GM19240 (cell line): Measurements from ENCODE around the gene RHEX.

Source experiments
- DNase-seq: peaks from one replicate; pipeline ENCODE4 v3.0.0; 2011; ENCODE audit warnings: low spot score; ENCODE audit not compliant: insufficient read length

RHEX gene

DNA sequence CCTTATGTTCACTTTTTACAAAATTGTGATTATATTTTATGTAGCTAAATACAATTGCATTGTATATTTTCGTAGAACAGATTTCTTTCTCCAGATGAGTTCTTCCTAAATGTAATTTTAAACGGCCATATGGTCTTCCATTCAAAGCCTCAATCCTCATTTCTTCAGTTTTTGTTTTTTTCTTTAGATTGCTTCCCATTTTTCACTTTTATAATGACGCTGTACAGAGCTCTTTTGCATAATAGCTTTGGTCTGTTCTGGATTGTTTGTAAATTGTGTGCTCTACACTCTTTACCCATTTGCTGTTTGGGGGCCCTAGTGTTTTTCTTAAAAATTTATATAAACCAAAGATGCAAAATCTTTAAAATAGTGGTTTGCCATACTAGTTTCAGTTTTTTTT, 36.4 kb downstream of the RHEX start:
- no peak for DNase-seq

DNA sequence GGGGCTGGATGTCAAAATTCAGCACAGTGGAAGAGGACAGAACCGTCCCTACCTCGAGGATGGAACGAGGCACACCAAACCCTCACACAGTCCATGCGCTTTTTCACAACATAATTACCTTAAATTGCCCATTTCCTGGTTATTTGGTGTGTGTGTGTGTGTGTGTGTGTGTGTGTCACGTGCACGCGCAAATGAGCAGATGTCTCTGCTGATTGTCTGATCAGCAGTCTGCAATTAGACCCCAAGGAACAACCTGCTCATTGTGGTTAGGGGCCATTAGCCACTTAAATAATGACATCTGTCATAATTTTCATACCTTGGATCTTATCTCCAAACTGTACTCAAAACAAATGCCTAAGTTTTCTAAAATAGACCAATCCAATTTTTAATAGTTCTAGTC, 41.1 kb downstream of the RHEX start:
- DNase-seq: no peak

DNA sequence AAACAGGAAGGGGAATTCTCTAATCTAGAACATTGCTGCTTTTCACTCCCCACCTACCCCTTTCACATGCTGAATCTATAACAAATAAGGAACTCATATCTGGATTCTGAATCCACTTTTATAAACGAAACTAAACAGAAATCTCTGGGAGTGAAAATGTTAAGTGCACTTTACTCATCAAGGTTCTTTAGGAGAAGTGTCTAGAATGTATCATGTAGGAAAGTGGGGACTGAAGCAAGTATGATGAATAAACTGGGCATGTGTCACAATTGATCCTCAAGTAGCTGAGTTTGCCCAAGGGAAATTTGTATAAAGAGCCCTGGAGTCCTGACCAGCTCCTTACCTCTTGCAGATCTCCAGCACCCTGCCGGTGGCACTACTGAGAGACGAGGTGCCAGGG, 44.4 kb downstream of the RHEX start:
- DNase-seq: no peak

DNA sequence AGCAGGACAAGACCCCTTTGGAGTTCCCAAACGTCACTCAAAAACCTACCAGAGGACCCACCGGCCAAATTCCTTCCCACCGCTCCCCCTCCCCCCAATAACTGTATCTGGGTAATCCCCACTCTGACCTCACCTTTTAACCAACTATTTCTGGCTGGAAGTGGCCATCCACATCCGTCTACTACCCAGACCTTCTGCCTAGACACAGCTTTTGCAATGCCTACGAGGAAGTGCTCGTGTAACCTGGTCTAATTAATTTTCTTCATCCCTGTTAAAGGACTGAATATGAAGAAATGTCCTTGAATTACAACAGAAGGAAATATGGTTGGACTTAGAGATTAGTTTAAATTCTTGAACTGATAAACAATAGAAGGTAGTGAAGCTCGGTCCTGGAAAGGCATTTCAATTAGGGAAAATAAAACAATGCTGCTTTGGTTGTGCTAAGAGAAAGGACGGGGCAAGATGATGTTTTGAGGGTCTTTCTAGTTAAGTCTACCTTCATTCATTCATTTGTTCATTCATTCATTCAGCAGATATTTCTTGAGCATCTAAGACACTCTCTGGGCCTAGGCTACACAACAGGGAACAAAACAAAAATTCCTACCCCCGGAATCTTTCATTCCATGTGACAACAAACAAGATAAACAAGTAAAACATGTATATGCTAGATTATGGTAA, 45.4 kb downstream of the RHEX start:
- DNase-seq: no peak

DNA sequence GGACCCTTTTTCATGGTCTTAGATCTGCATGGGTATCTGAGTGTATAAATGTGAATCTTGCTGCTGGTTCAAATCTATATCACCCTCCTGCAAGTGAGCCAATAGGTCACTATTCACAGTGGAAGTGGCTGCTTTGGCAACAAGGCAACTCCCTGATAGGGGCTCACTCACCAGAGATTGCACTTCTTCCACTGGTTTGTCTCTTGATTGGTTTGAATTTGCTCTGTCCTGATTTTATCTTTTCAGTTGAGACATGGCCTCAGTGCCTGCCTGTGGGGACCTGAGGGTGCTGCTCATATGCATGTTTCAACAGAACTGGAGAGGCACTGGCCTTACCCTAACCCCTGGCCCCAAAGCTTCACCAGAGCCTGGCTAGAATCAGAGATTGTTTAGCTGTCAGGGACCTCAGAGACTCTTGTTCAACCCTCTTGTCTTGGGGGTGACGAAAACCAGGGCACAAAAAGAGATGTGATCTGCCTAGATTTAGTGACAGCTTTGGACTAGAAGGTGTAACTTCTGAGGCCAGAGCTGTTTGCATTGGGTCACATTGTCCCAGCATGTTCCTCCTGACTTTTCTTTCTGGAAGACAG, 47.3 kb downstream of the RHEX start:
- DNase-seq: no peak

DNA sequence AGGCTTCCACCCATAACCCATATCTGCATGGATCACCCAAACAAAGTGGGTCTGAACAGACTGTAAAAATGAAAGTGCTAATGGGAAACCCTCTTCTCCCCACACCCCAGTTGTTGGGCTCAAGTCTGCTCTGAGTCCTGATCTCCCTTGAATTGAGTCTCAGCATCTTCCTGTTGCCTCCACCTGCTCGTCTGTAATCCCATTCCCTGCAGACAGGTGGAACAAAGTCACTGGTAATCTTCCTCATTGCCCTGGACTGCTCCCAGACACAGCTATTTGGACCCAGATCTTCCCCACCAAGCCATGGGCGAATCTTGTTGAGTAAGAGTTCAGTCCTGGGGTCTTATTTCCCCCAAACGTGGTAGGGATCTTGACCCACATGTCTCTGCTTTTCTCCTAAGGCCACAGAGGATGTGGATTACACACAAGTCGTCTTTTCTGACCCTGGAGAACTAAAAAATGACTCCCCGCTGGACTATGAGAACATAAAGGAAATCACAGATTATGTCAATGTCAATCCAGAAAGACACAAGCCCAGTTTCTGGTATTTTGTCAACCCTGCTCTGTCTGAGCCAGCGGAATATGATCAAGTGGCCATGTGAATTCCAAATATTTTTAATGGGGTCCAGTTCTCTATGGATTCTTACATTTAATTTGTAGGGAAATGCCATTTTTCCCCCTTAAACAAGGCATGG, 48.5 kb downstream of the RHEX start:
- no peak for DNase-seq

DNA sequence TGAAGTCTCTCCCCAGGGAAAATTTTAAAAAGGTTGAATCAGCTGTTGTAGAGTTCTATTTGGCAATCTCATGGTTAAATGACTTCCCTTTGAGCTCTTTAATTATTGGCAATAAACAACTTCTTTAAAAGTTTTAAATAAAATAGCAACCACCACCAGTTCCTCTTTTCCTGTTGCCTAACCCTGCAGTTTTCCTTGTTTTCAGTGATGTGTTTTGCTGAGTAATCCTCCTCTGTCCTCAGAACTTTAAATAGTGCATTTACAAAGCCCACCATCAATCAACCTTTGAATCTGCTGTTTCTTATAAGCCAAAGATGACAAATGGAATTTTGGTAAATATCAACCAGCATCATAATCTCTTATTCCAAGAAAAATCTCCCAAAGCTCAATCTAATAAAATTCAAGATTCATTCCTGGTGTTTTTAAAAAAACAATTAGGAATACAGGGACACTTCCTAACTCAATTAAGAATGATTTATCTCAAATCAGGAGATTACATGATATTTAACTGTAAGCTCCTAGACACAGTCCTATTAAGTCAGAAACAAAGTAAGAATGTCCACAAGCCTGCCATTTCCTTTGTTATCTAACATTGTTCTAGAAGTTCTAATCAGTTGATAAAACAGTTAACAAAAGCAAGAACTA, 49.4 kb downstream of the RHEX start:
- no peak for DNase-seq

DNA sequence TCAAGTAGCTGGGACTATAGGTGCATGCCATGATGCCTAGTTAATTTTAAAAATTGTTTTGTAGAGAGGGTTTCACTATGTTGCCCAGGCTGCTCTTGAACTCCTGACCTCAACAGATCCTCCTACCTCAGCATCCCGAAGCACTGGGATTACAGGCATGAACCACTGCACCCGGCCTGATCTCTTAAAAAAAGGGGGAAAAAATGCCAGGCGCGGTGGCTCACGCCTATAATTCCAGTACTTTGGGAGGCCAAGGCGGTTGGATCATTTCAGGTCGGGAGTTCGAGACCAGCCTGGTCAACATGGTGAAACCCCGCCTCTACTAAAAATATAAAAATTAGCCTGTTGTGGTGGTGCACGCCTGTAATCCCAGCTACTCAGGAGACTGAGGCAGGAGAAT, 51.0 kb downstream of the RHEX start:
- DNase-seq: no peak

DNA sequence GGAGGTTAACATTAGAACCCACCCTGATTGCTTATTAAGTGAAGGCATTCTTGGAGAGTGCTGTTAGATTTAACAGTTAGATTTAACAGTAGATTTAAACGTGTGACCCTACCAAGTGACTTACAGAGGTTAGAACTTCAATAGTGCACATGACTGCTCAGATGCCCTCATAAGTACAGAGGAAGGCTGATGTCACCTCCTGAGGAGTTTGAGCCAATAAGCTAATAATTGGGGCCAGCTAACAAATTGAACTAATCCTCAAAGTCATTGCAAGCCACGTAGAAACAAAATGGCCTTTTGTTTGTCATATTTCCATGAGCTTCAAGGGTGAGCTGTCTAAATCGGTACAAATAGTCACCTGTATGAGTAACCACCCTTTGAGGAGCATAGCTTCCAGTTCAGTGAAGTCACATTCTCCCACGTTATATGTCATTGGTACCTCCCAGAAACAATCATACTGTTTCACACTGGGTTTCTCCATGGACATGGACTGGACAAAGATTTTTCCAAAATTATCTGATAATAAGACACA, 52.6 kb downstream of the RHEX start:
- no peak for DNase-seq

DNA sequence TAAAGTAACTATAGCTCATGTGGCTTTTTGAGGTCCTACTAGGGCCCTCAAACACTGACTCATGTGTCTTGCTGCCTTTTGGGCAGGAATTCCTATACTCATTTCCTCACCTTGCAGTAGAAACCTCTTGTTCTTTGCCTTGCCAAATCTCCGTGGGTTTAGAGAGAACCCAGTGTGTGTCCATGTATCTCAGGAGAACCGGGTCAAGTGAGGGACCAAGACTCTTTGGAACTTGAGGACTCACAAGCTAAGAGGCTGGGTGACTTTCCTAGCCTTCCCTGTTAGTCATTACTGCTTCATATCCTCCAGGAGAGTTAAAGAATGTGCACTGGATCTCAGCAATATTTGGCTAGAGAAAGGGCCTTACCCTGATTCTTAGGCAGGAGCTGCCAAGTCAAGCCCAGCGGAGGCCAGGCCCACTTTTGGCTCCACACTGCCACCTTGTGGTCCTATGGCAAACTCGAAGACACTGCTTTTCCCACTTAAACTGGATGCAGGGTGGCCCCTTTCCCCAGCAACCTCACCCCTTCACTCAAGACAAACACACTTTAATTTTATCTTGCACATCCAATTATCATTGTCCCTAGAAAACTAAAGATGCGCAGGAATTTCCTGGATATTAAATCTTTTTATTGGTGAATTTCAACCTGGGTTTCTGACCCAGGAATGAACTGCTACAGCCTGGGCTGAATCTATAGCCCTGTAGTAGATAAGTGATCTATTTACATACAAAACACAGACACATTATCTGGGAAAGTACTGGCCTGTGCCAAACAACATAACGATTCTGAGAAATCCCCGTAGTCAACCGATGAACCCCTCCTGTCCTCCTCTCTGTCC, 53.6 kb downstream of the RHEX start:
- DNase-seq: peak; percentile 78

DNA sequence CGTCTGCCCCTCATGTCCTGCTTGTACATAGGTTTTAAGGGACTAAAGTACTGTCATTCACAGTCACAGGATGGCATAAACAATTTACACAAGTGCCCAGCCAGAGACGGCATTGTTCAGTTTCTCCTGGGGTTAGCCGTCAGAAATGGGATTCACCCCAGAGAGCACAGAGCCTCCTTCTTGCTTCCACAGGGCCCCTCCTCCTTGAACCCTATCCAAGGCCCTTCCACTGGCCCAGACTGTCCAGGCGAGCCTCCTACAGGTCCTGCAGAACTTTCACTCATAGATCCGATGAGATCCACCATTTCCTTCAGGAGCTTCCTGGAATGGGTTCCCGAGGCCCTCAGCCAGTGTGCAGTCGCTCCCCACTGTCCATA, 54.2 kb downstream of the RHEX start:
- no peak for DNase-seq

DNA sequence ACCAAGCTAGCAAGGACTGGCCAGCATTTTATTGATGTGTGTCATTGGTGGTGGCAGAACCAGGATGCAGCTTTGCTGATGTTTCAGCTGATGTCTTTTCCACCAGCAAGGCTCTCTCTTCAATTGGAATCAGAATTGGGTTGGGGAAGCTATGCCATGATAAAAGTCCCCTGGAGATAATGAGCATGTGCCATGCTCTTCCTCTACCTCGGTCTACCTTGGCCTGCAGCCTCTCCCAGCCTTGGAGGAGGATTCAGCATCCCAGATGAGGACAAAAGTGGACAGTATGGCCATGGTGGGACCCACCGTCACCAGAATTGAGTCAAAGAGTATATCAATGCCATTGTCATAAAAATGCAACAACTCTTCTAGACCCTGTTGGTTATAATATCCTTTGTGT, 55.7 kb downstream of the RHEX start:
- no peak for DNase-seq

DNA sequence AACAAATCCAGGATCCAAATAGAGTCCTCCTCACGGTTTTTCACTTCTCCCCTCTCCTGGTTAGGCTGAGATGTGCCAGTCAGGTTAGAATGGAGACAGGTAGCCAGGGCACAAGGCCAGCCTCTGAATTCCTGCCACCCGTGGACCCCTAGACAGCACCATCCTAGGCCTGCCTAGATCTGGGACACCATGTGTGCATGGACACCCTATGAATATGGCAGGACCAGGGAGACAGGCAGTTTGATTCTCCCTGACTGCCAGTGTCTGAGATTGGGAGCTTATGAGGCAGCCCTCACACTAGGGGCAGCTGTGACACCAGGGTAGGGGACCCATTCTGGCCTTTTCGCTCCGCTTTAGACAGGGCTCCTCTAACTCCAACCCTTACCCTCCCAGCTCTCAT, 56.7 kb downstream of the RHEX start:
- DNase-seq: no peak

DNA sequence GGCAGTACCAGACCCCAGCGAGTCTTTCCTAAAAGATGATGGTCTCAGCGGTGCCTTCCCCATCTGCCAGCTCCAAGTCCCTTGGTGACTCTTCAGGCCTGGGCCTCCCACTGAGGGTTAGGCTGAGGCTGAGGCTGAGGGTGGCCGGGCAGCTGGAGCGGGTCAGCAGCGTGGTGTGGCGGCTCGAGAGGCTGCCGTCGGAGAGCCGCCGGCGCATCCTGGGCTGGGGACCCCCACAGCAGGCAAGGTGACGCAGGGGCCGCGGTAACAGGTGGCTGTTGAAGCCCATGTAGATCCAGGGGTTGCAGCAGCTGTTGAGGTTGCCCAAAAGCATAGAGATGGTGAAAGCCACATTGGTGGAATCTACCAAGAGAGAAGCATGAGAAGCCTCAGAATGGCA, 57.2 kb downstream of the RHEX start:
- DNase-seq: no peak

DNA sequence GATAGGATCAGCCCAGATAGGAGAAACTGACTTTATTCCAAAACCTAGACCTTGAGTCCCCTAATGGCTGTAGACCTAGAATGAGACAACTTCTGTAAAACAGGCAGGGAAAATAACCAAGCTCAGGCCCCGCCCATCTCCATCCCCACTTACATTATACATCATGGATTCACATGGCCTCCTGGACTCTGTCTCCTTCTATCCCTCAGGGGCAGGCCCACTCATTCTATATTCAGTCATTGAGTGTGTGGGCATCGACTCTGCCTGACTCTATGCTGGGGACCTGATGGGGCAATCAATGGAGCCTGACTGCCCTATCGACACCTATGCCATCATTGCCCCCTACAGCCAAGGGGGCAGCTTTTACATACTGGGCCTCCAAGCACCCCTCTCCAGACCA, 57.8 kb downstream of the RHEX start:
- no peak for DNase-seq

DNA sequence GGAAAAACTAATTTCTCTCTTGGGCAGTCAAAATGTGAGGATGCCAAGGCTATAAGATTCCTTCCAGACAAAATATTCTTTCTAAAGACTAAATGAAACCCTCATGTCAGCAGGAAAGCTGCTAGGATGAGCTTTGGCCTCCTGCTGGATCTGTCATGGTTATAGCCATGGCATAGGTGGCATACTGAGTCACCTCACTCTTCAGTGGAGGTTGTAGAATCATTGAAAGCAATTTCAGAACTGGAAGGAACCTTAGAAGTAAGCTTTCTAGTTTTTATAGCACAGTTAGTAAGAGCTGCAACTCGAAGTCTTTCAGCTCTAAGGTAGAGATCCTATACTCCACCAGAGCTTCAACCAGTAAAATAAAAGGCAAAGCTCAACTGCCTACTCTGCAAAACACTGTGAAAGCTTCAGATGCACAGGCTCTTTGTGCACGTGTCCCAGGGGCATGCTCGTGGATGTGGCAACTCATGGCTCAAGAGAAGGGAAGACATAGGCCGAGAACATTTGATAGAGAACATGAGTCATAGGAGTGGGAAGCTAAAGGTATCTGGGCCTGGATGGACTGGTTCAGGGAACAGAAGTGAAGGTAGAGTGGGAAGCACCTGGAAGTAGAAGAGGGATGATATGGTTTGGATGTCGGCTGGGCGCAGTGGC, 58.4 kb downstream of the RHEX start:
- DNase-seq: no peak

DNA sequence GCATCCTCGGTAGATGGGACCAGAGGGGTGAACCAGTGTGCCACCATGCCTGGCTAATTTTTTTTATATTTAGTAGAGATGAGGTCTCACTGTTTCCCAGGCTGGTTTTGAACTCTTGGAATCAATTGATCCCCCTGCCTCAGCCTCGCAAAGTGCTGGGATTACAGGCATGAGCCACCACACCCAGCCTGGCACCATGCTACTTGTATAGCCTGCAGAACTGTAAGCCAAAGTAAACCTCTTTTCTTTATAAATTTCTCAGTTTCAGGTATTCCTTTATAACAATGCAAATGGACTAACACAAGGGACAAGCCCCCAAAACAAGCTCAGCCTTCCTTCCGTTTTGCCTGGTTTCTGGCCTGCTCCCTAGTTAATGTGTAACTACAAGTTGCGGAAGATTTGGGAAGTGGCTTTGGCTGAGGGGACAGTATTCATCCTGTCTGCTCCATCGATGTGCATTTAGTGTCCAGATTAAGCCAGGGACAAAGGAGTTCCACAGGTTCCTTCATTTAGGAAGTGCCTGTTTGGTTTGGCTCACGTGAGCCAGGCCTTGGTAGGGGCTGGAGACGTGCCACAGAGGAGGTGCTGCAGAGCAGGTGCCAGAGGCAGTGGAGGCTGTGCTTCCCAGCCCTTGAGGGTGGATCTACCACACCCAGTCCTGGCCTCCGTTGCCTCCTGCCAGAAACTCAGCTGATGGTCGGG, 59.8 kb downstream of the RHEX start:
- no peak for DNase-seq

DNA sequence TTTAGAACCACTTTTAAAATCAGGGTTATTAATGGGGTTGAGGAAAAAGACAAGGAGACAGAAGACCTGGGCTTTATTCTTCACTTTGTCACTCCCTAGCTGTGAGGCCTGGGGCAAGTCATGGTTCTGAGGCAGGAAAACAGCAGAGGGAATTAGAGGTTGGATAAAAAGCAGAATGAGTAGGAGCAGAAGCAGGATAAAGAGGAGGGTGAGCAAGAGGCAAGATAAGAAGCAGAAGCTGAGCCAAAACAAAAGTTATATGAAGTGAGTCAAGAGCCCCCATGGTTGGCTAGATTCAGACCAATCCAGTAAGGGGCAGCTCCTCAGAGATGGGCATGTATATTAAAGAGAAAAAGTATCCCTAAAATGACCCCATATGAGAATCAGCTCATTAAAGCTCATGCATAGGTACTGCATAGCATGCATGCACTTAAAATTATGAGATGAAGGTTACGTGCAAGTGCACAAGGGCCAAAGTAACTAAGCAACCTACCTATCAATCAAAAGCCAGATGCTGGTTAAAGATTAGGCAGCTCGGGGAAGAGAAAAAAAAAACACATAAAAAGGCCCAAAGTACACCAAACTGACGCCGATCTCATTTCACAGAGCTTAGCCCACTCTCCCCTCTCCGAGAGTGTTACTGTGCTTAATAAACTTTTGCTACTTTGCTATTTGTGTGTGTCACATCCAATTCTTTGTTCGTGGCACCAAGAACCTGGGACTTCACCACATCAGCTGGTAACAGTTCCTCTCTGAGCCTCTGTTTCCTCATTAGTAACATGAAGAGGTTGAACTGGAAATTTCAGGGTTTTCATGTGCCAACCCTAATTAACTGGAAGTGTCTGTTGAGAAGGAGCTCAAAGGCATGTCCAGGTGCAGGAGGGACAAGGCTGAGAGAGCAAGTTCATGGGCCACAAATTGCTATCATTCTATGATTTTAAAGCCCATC, 62.0 kb downstream of the RHEX start:
- no peak for DNase-seq

DNA sequence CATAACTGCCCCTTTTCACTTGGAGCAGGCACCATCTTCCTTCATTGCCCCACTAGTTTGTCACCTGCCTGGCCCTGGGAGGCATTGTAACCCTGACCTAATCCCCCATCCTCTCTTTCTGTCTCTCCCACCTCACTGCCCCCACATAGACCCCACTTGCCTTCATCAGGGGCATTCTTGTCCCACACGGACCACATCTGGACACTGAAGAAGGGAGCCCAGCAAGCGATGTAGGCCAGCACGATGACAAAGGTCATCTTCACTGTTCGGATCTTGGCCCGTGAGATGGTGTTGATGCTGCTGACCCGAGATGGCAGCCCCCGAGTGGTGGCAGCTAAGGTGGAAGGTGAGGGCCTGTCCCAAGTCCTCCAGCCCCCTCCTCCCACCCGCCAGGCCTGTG, 62.8 kb downstream of the RHEX start:
- DNase-seq: no peak
